Activated T-helper 1 cell treated with Interleukin-2 at 50 U/mL for 16 hours (primary cell): ENCODE results near the gene ING5.

ENCODE experiments used
- DNase-seq: peaks from one replicate; pipeline ENCODE4 v3.0.0-alpha.2; 2020; ENCODE audit warnings: low read depth

The ING5 gene

GRCh38 chr2:241706537-241706936 is 4.7 kb downstream of the ING5 start:
- DNase-seq: no peak

DNA sequence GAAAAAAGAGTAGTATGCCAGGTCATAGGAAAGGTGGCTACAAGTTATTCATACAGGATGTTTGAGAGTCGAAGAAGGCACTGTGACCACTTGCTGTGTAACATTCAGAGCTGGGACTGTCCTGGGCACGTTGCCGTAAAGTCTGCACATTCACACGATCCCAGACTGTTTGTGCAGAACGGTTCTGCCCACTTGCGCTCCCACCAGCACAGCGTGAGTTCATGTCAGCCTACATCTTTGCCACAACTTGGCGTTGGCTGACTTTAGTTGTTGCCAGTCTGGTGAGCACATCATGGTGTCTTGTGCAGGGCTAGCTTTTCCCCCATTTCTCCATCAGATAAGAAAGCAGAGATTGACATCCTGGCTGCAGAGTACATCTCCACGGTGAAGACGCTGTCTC is 7.0 kb downstream of the ING5 start:
- DNase-seq: no peak

GRCh38 chr2:241719093-241719492 is 17.3 kb downstream of the ING5 start:
- DNase-seq: no peak

- no peak for DNase-seq
Measured at GRCh38 chr2:241720099-241720498, 18.3 kb downstream of the ING5 start.

GRCh38 chr2:241720560-241720959 is 18.7 kb downstream of the ING5 start:
- DNase-seq: no peak

GRCh38 chr2:241721852-241722251 is 20.0 kb downstream of the ING5 start:
- no peak for DNase-seq

DNA sequence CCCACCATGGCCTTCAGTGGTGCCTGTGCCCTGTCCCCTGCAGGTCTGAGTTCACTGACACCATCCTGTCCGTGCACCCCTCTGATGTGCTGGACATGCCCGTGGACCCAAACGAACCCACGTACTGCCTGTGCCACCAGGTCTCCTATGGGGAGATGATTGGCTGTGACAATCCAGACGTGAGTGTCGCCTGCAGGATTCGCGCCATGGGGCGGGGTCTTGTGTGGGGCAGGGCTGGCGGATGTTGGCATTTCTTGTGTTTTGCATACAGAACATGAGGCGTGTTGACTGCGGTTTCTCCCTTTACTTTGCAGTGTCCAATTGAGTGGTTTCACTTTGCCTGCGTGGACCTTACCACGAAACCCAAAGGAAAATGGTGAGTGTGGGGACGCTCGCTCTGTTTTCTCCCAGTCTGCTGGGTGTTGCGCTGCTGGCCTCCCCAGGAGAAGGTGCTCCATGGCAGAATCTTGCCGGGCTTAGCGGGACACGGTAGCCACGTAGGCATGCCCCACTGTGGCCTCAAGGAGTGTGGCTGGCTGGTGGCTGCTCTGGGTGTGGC is 21.1 kb downstream of the ING5 start:
- no peak for DNase-seq

- DNase-seq: no peak
Measured at GRCh38 chr2:241724259-241724974, 22.6 kb downstream of the ING5 start.

- DNase-seq: no peak
Measured at GRCh38 chr2:241724975-241725870, 23.4 kb downstream of the ING5 start.

GRCh38 chr2:241726459-241726858 is 24.6 kb downstream of the ING5 start:
- no peak for DNase-seq

- DNase-seq: no peak
Measured at GRCh38 chr2:241728000-241728399, 26.2 kb downstream of the ING5 start.

- DNase-seq: no peak
Measured at GRCh38 chr2:241728627-241729026, 26.8 kb downstream of the ING5 start.

- DNase-seq: no peak
Measured at GRCh38 chr2:241729868-241730267, 28.0 kb downstream of the ING5 start.

- no peak for DNase-seq
Measured at GRCh38 chr2:241730671-241731293, 28.9 kb downstream of the ING5 start.

GRCh38 chr2:241732513-241733186 is 30.8 kb downstream of the ING5 start:
- DNase-seq: peak; percentile 37

GRCh38 chr2:241733391-241734207 is 31.8 kb downstream of the ING5 start:
- DNase-seq: no peak

DNA sequence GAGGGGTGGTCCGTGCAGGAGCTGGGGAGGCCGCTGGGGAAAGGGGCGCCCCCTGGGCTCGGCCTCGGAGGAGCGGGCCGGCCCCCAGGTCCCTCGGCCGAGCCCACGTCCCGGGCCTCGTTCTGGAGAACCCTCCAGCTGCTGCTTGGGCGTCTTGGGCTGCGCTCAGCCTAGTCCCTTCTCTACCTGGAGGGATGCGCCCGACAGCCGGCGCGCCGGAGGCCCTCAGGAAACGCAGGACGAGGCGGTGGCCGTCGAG is 32.3 kb downstream of the ING5 start:
- DNase-seq: no peak

DNA sequence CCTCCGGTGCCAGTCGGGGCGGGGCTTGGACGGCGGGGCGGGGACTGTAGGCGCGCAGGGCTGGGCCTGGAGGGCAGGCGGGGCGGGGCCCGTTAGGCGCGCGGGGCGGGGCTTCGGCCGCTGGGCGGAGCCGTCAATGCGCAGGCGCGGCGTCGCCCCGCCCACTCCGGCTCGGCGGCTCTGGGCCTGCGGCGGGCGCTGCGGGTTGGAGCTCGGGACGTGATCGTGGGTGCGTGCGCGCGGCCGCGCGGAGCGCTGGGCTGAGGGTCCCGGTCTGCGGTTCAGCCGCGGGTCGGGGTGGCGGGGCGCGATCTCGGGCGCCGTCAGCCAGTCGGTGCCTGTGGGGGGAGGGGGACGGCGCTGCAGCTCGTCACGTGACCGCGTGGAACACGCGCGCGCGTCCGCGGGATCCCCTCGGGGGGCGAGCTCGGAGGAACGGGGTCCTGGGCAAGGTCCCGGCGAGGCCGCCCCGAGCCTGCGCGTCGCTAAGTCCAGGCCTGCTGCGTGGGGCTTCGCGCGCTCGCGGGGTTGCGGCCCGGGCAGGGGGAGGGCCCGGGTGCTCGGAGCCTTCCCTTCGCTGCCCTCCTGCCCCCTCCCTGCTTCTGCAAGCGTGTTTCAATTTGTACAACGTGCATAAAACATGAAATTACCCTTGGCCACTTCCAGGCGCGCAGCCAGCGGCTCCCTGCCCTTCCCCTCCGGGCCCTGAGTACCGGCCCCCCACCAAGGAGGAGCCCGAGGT is 32.8 kb downstream of the ING5 start, which contains the start of gene D2HGDH:
TSS of gene D2HGDH (plus strand) at position 164 of the 742 bp plus-strand sequence. CDS start 595 bp downstream, outside the sequence.
- peak; percentile 90 for DNase-seq

DNA sequence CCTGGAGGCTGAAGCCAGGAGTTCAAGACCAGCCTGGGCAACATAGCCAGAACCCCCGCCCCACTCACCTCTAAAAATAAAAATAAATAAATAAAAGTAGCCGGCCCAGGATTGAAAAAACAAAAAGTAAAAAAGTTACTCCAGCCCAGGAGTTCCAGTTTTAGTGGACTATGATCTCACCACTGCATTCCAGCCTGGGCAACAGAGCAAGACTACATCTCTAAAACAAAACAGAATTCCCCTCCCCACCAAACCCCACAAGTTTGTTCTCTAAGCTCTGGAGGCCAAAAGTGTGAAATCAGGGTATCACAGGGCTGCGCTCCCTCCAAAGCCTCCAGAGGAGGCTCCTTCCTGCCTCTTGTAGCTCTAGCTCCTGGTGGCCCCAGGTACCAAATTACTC is 34.3 kb downstream of the ING5 start:
- DNase-seq: no peak

DNA sequence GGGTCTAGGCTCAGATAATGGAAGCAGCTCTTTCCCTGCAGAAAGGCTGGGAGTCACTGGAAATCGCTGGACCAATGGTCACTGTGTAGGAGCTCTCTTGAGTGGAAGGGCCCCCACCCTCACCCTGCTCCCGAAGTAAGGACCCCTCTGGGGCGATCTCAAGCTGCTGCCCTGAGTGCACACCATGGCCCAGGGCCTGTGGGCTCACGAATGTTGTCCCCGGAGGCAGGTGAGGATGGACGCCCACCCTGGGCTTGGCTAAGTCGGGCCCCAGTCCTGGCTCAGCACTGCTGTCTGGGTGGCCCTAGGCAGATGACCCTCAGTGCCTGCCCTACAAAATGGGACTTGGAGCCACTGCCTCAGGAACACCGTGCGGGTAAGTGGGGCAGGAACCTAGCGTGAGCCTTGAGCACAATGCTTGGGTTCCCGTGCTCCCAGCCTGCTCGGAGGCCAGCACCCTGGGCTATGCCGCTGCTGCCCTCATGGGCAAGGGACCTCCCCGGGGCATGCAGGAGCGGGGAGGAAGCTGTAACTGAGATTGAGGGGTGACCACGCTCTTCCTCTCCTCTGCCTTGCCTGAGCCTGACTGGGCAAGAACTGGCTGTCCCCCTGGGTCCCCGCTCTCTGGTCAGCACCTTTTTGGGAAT is 36.3 kb downstream of the ING5 start:
- DNase-seq: no peak
